Neural progenitor cell (in vitro differentiated cells): ENCODE measurements around the gene LARP1.

Experiments
- CTCF ChIP-seq: fragments of 200-600 bp; sonication (generic); IDR thresholded peaks from 2 replicates; pipeline ENCODE4 v1.5.1; 2017; ENCODE audit warnings: antibody characterized with exemption, mild to moderate bottlenecking
- EZH2 ChIP-seq: fragments of 200-600 bp; sonication (generic); IDR thresholded peaks from 2 replicates; pipeline ENCODE4 v1.6.1; 2017; ENCODE audit warnings: antibody characterized with exemption, mild to moderate bottlenecking, moderate library complexity

- TF ChIP-seq CTCF (no peak), EZH2 (no peak)
These were observed 104.0 kb downstream of the LARP1 start for GRCh38 chr5:154858972-154859871.
